Spleen (tissue), 7 donors: ENCODE measurements around the gene SEPTIN10.

Experiments
- CTCF ChIP-seq, 11 experiments: fragments of 200-600 bp in 7 of 11; fragments of 450-650 bp in 4 of 11; sonication (generic) in 4 of 11; IDR thresholded peaks in 8 of 11; conservative IDR thresholded peaks in 3 of 11; 1 replicate in 7 of 11; 2 replicates in 4 of 11; pipeline versions ENCODE4 v1.4.0 to v1.8.0; 2016 to 2021; ENCODE audit warnings: antibody characterized with exemption in 11 of 11, inconsistent platforms in 4 of 11, mild to moderate bottlenecking in 1 of 11
- POLR2A ChIP-seq, 3 donors: fragments of 450-650 bp; IDR thresholded peaks; one replicate each; pipeline ENCODE4 v1.5.1; 2017; ENCODE audit warnings: antibody characterized with exemption in 3 of 3, mild to moderate bottlenecking in 1 of 3
- POLR2AphosphoS5 ChIP-seq, 3 donors: sonication (generic); formaldehyde crosslinking; IDR thresholded peaks; one replicate each; pipeline ENCODE4 v1.5.1; 2017; ENCODE audit warnings: antibody characterized with exemption in 3 of 3
- donor health status: DM: no; HTN: no; CAD: no; lungs with moderate emphysema.
- donor health status: DM: no; HTN: no; CAD: no.
- donor health status: DM: no; HTN: no; CAD: no.

- TF ChIP-seq POLR2AphosphoS5 (IDR thresholded peaks at IDR 0.05) (no peak), CTCF (IDR thresholded peaks at IDR 0.05 in 8 of 11, conservative IDR thresholded peaks at IDR 0.05 in 3 of 11) (no peak), POLR2A (IDR thresholded peaks at IDR 0.05) (no peak)
Measured at GRCh38 chr2:109631741-109632140, 18.0 kb upstream of the SEPTIN10 start.
